ENCODE measurements around the gene SDHA.
"Not testable (repeated sequence)": the region's sequence is repeated elsewhere in the genome, so short reads cannot be mapped to it uniquely, and the experiment has no call there.

DNA sequence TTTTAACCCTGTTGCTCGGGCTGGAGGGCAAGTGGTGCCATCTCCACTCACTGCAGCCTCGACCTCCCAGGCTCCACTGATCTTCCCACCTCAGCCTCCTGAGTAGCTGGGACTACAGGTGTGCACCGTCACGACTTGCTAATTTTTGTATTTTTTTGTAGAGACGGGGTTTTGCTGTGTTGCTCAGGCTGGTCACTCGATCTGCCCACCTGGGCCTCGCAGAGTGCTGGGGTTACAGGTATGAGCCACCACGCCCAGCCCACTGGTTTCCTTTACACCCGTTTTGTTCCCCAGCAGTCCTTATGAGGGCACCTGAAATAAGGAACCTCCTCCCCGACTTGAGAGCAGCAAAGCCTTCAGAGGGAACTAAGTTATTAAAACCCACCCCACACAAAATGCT, 2.0 kb upstream of the SDHA start:
- not testable (repeated sequence) for TF ChIP-seq EZH2 (IDR thresholded peaks at IDR 0.05); POLR2AphosphoS5 (IDR thresholded peaks at IDR 0.05; ENCODE audit: borderline replicate concordance, low read depth, low read length)

Data from SK-N-MC (cell line).